ENCODE results near the gene SBF2. TPM values are rescaled to one million over a fixed set of nuclear protein-coding genes. Genes with fewer than 3 reads are reported as not detected.

The SBF2 gene
- total and polyA plus RNA-seq, 9 of the 15 experiments (the other 6 are each of a cell fraction or from before 2014, with no cell fraction given): 0.80 to 9.5 (median 5.0) TPM

DNA sequence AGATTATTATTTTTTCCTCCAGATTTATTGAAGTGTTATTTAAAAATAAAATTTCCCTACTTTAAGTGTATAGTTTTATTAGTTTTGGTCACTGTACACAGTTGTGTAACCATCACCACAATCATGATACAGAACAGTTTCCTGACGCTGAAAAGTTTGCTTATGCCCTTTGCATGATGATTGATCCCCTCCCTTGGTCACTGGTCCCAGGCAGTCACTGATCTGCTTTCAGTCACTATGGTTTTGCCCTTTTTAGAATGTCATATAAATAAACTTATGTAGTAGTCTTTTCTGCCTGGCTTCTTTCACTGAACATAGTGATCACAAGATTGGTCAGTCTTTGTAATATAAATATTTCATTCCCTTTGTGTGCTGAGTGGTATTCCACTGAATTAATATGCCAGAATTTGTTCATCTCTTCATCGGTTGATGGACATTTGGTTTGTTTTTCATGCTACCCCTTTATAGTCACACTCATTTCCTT lies 489.6 kb downstream of the SBF2 start (continued):
- no peak for TF ChIP-seq MGA (IDR thresholded peaks at IDR 0.05)
- no peak for TF ChIP-seq NR4A1 (CRISPR knock-in tag; IDR thresholded peaks at IDR 0.05)
- TF ChIP-seq NR4A1 (tag; IDR thresholded peaks at IDR 0.05): no peak
- TF ChIP-seq, protein P1, sequence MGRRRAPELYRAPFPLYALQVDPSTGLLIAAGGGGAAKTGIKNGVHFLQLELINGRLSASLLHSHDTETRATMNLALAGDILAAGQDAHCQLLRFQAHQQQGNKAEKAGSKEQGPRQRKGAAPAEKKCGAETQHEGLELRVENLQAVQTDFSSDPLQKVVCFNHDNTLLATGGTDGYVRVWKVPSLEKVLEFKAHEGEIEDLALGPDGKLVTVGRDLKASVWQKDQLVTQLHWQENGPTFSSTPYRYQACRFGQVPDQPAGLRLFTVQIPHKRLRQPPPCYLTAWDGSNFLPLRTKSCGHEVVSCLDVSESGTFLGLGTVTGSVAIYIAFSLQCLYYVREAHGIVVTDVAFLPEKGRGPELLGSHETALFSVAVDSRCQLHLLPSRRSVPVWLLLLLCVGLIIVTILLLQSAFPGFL (CRISPR knock-in tag; IDR thresholded peaks at IDR 0.05): no peak
- TF ChIP-seq ZNF184 (CRISPR knock-in tag; IDR thresholded peaks at IDR 0.05): no peak
